H9 (cell line): ENCODE data around the gene SMCHD1. TPM values are rescaled to one million over a fixed set of nuclear protein-coding genes. Genes with fewer than 3 reads are reported as not detected.

Source experiments
- DNase-seq: peaks from one replicate; pipeline ENCODE4 v3.0.0-alpha.2; 2017
- H2AFZ ChIP-seq: one replicate; pipeline ENCODE4 v1.6.1; 2013; ENCODE audit warnings: mild to moderate bottlenecking, low read length, control low read depth, moderate library complexity
- H2AK5ac ChIP-seq: 2 replicates; pipeline ENCODE4 v1.6.1; 2013; ENCODE audit warnings: low read length, control low read depth, mixed read lengths; ENCODE audit not compliant: insufficient read length
- H2BK120ac ChIP-seq: one replicate; pipeline ENCODE4 v1.6.1; 2013; ENCODE audit warnings: low read depth, mild to moderate bottlenecking, low read length, control low read depth, inconsistent platforms; ENCODE audit not compliant: poor library complexity, severe bottlenecking
- H2BK12ac ChIP-seq: 2 replicates; pipeline ENCODE4 v1.6.1; 2013; ENCODE audit warnings: low read length, control low read depth, mixed read lengths, low read depth; ENCODE audit not compliant: insufficient read length
- H2BK15ac ChIP-seq: 2 replicates; pipeline ENCODE4 v1.6.1; 2013; ENCODE audit warnings: low read depth, low read length, control low read depth
- H2BK20ac ChIP-seq: one replicate; pipeline ENCODE4 v1.6.1; 2013; ENCODE audit warnings: low read depth, mild to moderate bottlenecking, low read length, control low read depth, inconsistent platforms; ENCODE audit not compliant: poor library complexity, severe bottlenecking
- H2BK5ac ChIP-seq: 2 replicates; pipeline ENCODE4 v1.6.1; 2013; ENCODE audit warnings: low read length, control low read depth, mixed read lengths; ENCODE audit not compliant: insufficient read length
- H3K14ac ChIP-seq: 2 replicates; pipeline ENCODE4 v1.6.1; 2013; ENCODE audit warnings: low read length, control low read depth; ENCODE audit not compliant: insufficient read depth
- H3K18ac ChIP-seq: 2 replicates; pipeline ENCODE4 v1.6.1; 2013; ENCODE audit warnings: low read depth, mild to moderate bottlenecking, mixed read lengths, low read length, control low read depth; ENCODE audit not compliant: insufficient read length
- H3K23ac ChIP-seq: 2 replicates; pipeline ENCODE4 v1.6.1; 2013; ENCODE audit warnings: low read length, control low read depth, mixed read lengths, low read depth; ENCODE audit not compliant: insufficient read length
- H3K23me2 ChIP-seq: 2 replicates; pipeline ENCODE4 v1.6.1; 2013; ENCODE audit warnings: low read depth, mild to moderate bottlenecking, mixed read lengths, low read length, control low read depth; ENCODE audit not compliant: insufficient read length, poor library complexity, severe bottlenecking
- H3K27ac ChIP-seq: 2 replicates; pipeline ENCODE4 v1.5.1; 2013; ENCODE audit warnings: low read length, control low read depth, mixed read lengths, low read depth; ENCODE audit not compliant: insufficient read length
- H3K27me3 ChIP-seq: 2 replicates; pipeline ENCODE4 v1.6.1; 2013; ENCODE audit warnings: low read length, control low read depth, inconsistent platforms; ENCODE audit not compliant: insufficient read depth
- H3K4ac ChIP-seq: 2 replicates; pipeline ENCODE4 v1.6.1; 2013; ENCODE audit warnings: low read depth, mild to moderate bottlenecking, control low read depth, inconsistent platforms, low read length, moderate library complexity
- H3K4me1 ChIP-seq: 2 replicates; pipeline ENCODE4 v1.6.1; 2013; ENCODE audit warnings: low read length, control low read depth, inconsistent platforms; ENCODE audit not compliant: insufficient read depth
- H3K4me2 ChIP-seq: 2 replicates; pipeline ENCODE4 v1.6.1; 2013; ENCODE audit warnings: low read length, control low read depth, mixed read lengths; ENCODE audit not compliant: insufficient read length, insufficient read depth
- H3K56ac ChIP-seq: 2 replicates; pipeline ENCODE4 v1.6.1; 2013; ENCODE audit warnings: low read depth, mild to moderate bottlenecking, mixed read lengths, low read length, control low read depth; ENCODE audit not compliant: insufficient read length
- H3K79me1 ChIP-seq: 2 replicates; pipeline ENCODE4 v1.6.1; 2013; ENCODE audit warnings: low read depth, mild to moderate bottlenecking, moderate library complexity, low read length, control low read depth, inconsistent platforms; ENCODE audit not compliant: insufficient read depth, poor library complexity, severe bottlenecking
- H3K79me2 ChIP-seq: 2 replicates; pipeline ENCODE4 v1.6.1; 2013; ENCODE audit warnings: low read length, control low read depth, inconsistent platforms; ENCODE audit not compliant: insufficient read depth
- H3K9ac ChIP-seq: 2 replicates; pipeline ENCODE4 v1.6.1; 2013; ENCODE audit warnings: low read length, control low read depth, mixed read lengths; ENCODE audit not compliant: insufficient read length; ENCODE audit errors: extremely low read depth
- H3K9me3 ChIP-seq: one replicate; pipeline ENCODE4 v1.6.1; 2013; ENCODE audit warnings: low read depth, low read length, inconsistent platforms; ENCODE audit not compliant: control insufficient read depth
- H3T11ph ChIP-seq: one replicate; pipeline ENCODE4 v1.6.1; 2013; ENCODE audit warnings: mild to moderate bottlenecking, low read length, control low read depth, inconsistent platforms
- H4K20me1 ChIP-seq: one replicate; pipeline ENCODE4 v1.6.1; 2013; ENCODE audit not compliant: control insufficient read depth, insufficient read length, insufficient read depth
- H4K5ac ChIP-seq: 2 replicates; pipeline ENCODE4 v1.6.1; 2013; ENCODE audit warnings: low read depth, mild to moderate bottlenecking, mixed read lengths, low read length, control low read depth; ENCODE audit not compliant: insufficient read length
- H4K8ac ChIP-seq: replicated peaks from 2 replicates; pipeline ENCODE4 v1.6.1; 2013; ENCODE audit warnings: low read length, control low read depth, mixed read lengths, low read depth; ENCODE audit not compliant: insufficient read length
- H4K91ac ChIP-seq: 2 replicates; pipeline ENCODE4 v1.6.1; 2013; ENCODE audit warnings: low read depth, mild to moderate bottlenecking, moderate library complexity, mixed read lengths, low read length, control low read depth; ENCODE audit not compliant: insufficient read length
- H3K27ac Mint-ChIP-seq, 3 experiments: 2 replicates in 2 of 3; 3 replicates in 1 of 3; pipeline ENCODE4 v1.8.0; 2020 to 2021; ENCODE audit warnings: mixed read lengths in 3 of 3, mild to moderate bottlenecking in 1 of 3, moderate library complexity in 1 of 3
- H3K27me3 Mint-ChIP-seq: 2 replicates; pipeline ENCODE4 v1.8.0; 2021; ENCODE audit warnings: low read depth, mild to moderate bottlenecking, moderate library complexity, mixed read lengths
- H3K36me3 Mint-ChIP-seq, 3 experiments: 2 replicates in 2 of 3; 3 replicates in 1 of 3; pipeline ENCODE4 v1.8.0; 2020 to 2021; ENCODE audit warnings: low read depth in 3 of 3, mixed read lengths in 3 of 3; ENCODE audit not compliant: insufficient read depth in 1 of 3
- H3K4me1 Mint-ChIP-seq, 2 experiments: 2 replicates each; pipeline ENCODE4 v1.8.0; 2020; ENCODE audit warnings: mixed read lengths in 2 of 2
- H3K4me3 Mint-ChIP-seq, 2 experiments: 2 replicates in 1 of 2; 3 replicates in 1 of 2; pipeline ENCODE4 v1.8.0; 2020 to 2021; ENCODE audit warnings: mild to moderate bottlenecking in 2 of 2, mixed read lengths in 2 of 2, moderate library complexity in 1 of 2
- H3K9me3 Mint-ChIP-seq, 2 experiments: 2 replicates in 1 of 2; 3 replicates in 1 of 2; pipeline ENCODE4 v1.8.0; 2020; ENCODE audit warnings: mild to moderate bottlenecking in 2 of 2, mixed read lengths in 2 of 2, moderate library complexity in 1 of 2
- CTCF ChIP-seq: fragments of 200-600 bp; sonication (generic); conservative IDR thresholded peaks from 3 replicates; pipeline ENCODE4 v1.8.0; 2021; ENCODE audit warnings: antibody characterized with exemption, mild to moderate bottlenecking
- WGBS: extraction: QIAGEN DNeasy Blood & Tissue Kit; methylation state at CpG from one replicate; pipeline ENCODE4 v1.1.7; 2013; ENCODE audit warnings: missing lambda C conversion rate, low lambda C conversion rate, mixed read lengths; ENCODE audit not compliant: insufficient read length; ENCODE audit errors: extremely low coverage; 5-methylcytosine and 5-hydroxymethylcytosine counted together
- total RNA-seq: library from RNA; stranded (reverse); gene quantifications from 2 replicates; pipeline ENCODE4 v1.2.1, GENCODE V29; 2021

Gene SMCHD1
- total RNA-seq, 1 experiment from 2014 or later, result 53.5 TPM

GRCh38 chr18:2625217-2625616 lies 30.3 kb upstream of the SMCHD1 start:
- no peaks in the 10 kb centered on the region for H3K79me2 ChIP-seq
- H4K91ac ChIP-seq, result no peak overlapping the region
- Mint-ChIP-seq H3K27me3 (peaks cover 2% of the 10 kb centered on the region; the same call in 1 of the 2 replicates), H3K27ac (no peak overlapping the region), H3K4me1 (no peaks in the 10 kb centered on the region), H3K9me3 (no peaks in the 10 kb centered on the region), H3K36me3 (no peaks in the 10 kb centered on the region), H3K4me3 (no peak overlapping the region)
- H3K18ac ChIP-seq, result no peak overlapping the region
- no peak overlapping the region for H3K4me2 ChIP-seq
- no peak overlapping the region for H2BK20ac ChIP-seq
- H3K9ac ChIP-seq, result no peak overlapping the region
- DNase-seq, result no peak
- no peak overlapping the region for H4K5ac ChIP-seq
- H3K4ac ChIP-seq, result no peak overlapping the region
- H2BK12ac ChIP-seq, result no peak overlapping the region
- H3K23me2 ChIP-seq, result no peaks in the 10 kb centered on the region
- H2AK5ac ChIP-seq, result no peak overlapping the region
- no peak overlapping the region for H2AFZ ChIP-seq
- H3K27me3 ChIP-seq, result no peaks in the 10 kb centered on the region
- H3K27ac ChIP-seq, result no peak overlapping the region
- no peak overlapping the region for H4K8ac ChIP-seq
- no peak overlapping the region for H2BK5ac ChIP-seq
- H2BK120ac ChIP-seq, result no peak overlapping the region
- no peak overlapping the region for H3K56ac ChIP-seq
- H3K9me3 ChIP-seq, result no peaks in the 10 kb centered on the region
- WGBS, result no CpG with 5 or more reads among the region's 5 CpGs
- no peaks in the 10 kb centered on the region for H4K20me1 ChIP-seq
- no peak overlapping the region for H3T11ph ChIP-seq
- no peak overlapping the region for H3K23ac ChIP-seq
- no peaks in the 10 kb centered on the region for H3K79me1 ChIP-seq
- no peak overlapping the region for H2BK15ac ChIP-seq
- TF ChIP-seq CTCF, result no peak
- H3K14ac ChIP-seq, result no peak overlapping the region
- no peaks in the 10 kb centered on the region for H3K4me1 ChIP-seq
